M059J (cell line): ENCODE results near the gene PYGM. TPM values are rescaled to one million over a fixed set of nuclear protein-coding genes. Genes with fewer than 3 reads are reported as not detected.

Experiments used
- DNase-seq: peaks from one replicate; pipeline ENCODE4 v3.0.0-alpha.2; 2012; ENCODE audit warnings: low read depth
- total RNA-seq: library from RNA; depleted of rRNA; stranded (reverse); fragments of >200 nt; shearing (Covaris generic); gene quantifications from 2 replicates; pipeline ENCODE4 v1.2.3, GENCODE V29; 2014

The PYGM gene
- total RNA-seq, 1 experiment from 2014 or later, result 0.10 TPM

- DNase-seq, result no peak
These were observed 6.2 kb downstream of the PYGM start for GRCh38 chr11:64753380-64754123.

GRCh38 chr11:64753019-64753379, 6.8 kb downstream of the PYGM start:
- DNase-seq, result no peak

GRCh38 chr11:64752175-64752970, 7.4 kb downstream of the PYGM start:
- no peak for DNase-seq

GRCh38 chr11:64751580-64751979, 8.2 kb downstream of the PYGM start:
- no peak for DNase-seq

- no peak for DNase-seq
These were observed 8.6 kb downstream of the PYGM start for GRCh38 chr11:64751136-64751535.

- DNase-seq, result no peak
These were observed 9.3 kb downstream of the PYGM start for GRCh38 chr11:64750361-64751054.

GRCh38 chr11:64747961-64748665, 11.7 kb downstream of the PYGM start:
- DNase-seq, result peak; percentile 46

- no peak for DNase-seq
These were observed 13.3 kb downstream of the PYGM start for GRCh38 chr11:64746486-64746885.

GRCh38 chr11:64745521-64746328, 14.0 kb downstream of the PYGM start:
- peak; percentile 47 for DNase-seq

- no peak for DNase-seq
These were observed 14.6 kb downstream of the PYGM start for GRCh38 chr11:64745189-64745520.

GRCh38 chr11:64744544-64745188, 15.1 kb downstream of the PYGM start:
- no peak for DNase-seq

- peak; percentile 45 for DNase-seq
These were observed 15.9 kb downstream of the PYGM start, which contains the start of gene RASGRP2 for GRCh38 chr11:64743591-64744543. Gene RASGRP2 (minus strand): TSS chr11:64744142. CDS start chr11:64742866, 1,276 bp downstream.

- no peak for DNase-seq
These were observed 16.7 kb downstream of the PYGM start for GRCh38 chr11:64742889-64743590.

- no peak for DNase-seq
These were observed 17.5 kb downstream of the PYGM start for GRCh38 chr11:64742087-64742888.

- no peak for DNase-seq
These were observed 18.2 kb downstream of the PYGM start for GRCh38 chr11:64741375-64742086.

GRCh38 chr11:64739871-64740270, 19.9 kb downstream of the PYGM start:
- DNase-seq, result no peak

- DNase-seq, result no peak
These were observed 23.1 kb downstream of the PYGM start for GRCh38 chr11:64736654-64737053.
